ENCODE data around the gene SULT4A1.

Gene SULT4A1

GRCh38 chr22:43824724-43825420, 37.4 kb downstream of the SULT4A1 start:
- no peaks in the 10 kb centered on the region for H3K9me2 ChIP-seq (replicated peaks; ENCODE audit: insufficient read depth, low read length)
- no peak overlapping the region for H3K4me2 ChIP-seq (ENCODE audit: low read depth, low read length, poor library complexity, severe bottlenecking)
- no peak for TF ChIP-seq EZH2phosphoT487 (conservative IDR thresholded peaks at IDR 0.05; ENCODE audit: low read length)
- TF ChIP-seq CTCF (IDR thresholded peaks at IDR 0.05; ENCODE audit: insufficient read depth, low read length, poor library complexity, severe bottlenecking) = no peak
- no peaks in the 10 kb centered on the region for H3K36me3 ChIP-seq (ENCODE audit: low read length)
- no peaks in the 10 kb centered on the region for H3K9me3 ChIP-seq (ENCODE audit: insufficient read depth, low read length)
- no peak overlapping the region for H3K27ac ChIP-seq (ENCODE audit: low read depth, low read length)
- no peak overlapping the region for H3K9ac ChIP-seq (ENCODE audit: low read length)
- H3K27me3 ChIP-seq (ENCODE audit: low read length) = no peaks in the 10 kb centered on the region
- no peak overlapping the region for H3K4me3 ChIP-seq (ENCODE audit: insufficient read depth, low read length, poor library complexity, severe bottlenecking)
- no peaks in the 10 kb centered on the region for H4K20me1 ChIP-seq (ENCODE audit: low read depth, low read length)
- no peaks in the 10 kb centered on the region for H3F3A ChIP-seq (ENCODE audit: insufficient read depth)
- H3K79me2 ChIP-seq (ENCODE audit: insufficient read depth, low read length) = no peaks in the 10 kb centered on the region
- H2AFZ ChIP-seq (ENCODE audit: low read depth, low read length, severe bottlenecking) = no peak overlapping the region

DNA sequence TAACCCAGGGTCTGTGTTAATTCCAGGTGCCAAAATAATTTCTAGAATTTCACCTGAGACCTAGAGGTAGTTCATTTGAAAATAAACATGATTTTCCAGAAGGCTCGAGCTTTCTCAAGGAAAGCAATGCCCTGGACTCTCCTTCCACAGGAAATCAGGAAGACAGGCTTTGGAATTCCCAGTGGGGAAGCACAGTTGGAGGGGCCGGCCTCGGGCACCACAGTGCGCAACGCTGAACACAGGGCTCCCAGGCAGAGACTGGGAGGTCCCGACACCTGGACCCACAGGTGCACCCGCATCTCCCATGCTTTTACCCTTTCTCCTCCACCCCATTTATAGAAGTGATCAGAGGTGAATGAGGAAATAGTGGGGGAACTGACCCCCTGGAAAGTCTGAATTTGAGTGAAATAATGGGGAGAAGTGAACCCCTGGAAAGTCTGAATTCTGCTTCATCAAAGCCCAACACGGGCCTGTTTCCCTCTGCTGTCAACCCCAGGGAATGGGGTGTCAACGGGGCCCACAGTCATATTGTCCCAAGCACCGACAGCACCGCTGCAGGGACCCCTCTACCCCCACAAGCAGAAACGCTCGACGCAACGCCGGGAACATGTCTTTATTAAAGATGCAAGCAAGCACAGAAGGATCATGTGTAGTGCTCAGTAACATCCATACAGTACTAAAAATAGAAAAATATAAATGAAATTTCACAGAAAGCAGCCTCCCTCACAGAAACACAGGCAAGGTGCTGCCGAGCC, 38.2 kb downstream of the SULT4A1 start:
- Histone ChIP-seq H3K9me3 (ENCODE audit: insufficient read depth, low read length) (no peaks in the 10 kb centered on the region), H3K4me3 (ENCODE audit: insufficient read depth, low read length, poor library complexity, severe bottlenecking) (no peak overlapping the region), H3K9ac (ENCODE audit: low read length) (no peak overlapping the region), H3F3A (ENCODE audit: insufficient read depth) (no peaks in the 10 kb centered on the region), H3K36me3 (ENCODE audit: low read length) (no peaks in the 10 kb centered on the region), H3K27me3 (ENCODE audit: low read length) (no peaks in the 10 kb centered on the region), H2AFZ (ENCODE audit: low read depth, low read length, severe bottlenecking) (no peak overlapping the region), H4K20me1 (ENCODE audit: low read depth, low read length) (no peaks in the 10 kb centered on the region), H3K4me2 (ENCODE audit: low read depth, low read length, poor library complexity, severe bottlenecking) (no peak overlapping the region), H3K27ac (ENCODE audit: low read depth, low read length) (no peak overlapping the region), H3K9me2 (replicated peaks; ENCODE audit: insufficient read depth, low read length) (no peaks in the 10 kb centered on the region), H3K79me2 (ENCODE audit: insufficient read depth, low read length) (no peaks in the 10 kb centered on the region)
- no peak for TF ChIP-seq CTCF (IDR thresholded peaks at IDR 0.05; ENCODE audit: insufficient read depth, low read length, poor library complexity, severe bottlenecking)
- TF ChIP-seq EZH2phosphoT487 (conservative IDR thresholded peaks at IDR 0.05; ENCODE audit: low read length) = no peak

- no peak overlapping the region for H2AFZ ChIP-seq (ENCODE audit: low read depth, low read length, severe bottlenecking)
- no peak overlapping the region for H3K4me3 ChIP-seq (ENCODE audit: insufficient read depth, low read length, poor library complexity, severe bottlenecking)
- no peaks in the 10 kb centered on the region for H3K27me3 ChIP-seq (ENCODE audit: low read length)
- H3K9me3 ChIP-seq (ENCODE audit: insufficient read depth, low read length) = no peaks in the 10 kb centered on the region
- H3K9ac ChIP-seq (ENCODE audit: low read length) = no peak overlapping the region
- no peaks in the 10 kb centered on the region for H3K9me2 ChIP-seq (replicated peaks; ENCODE audit: insufficient read depth, low read length)
- H4K20me1 ChIP-seq (ENCODE audit: low read depth, low read length) = no peaks in the 10 kb centered on the region
- TF ChIP-seq CTCF (IDR thresholded peaks at IDR 0.05; ENCODE audit: insufficient read depth, low read length, poor library complexity, severe bottlenecking) = no peak
- TF ChIP-seq EZH2phosphoT487 (conservative IDR thresholded peaks at IDR 0.05; ENCODE audit: low read length) = no peak
- no peak overlapping the region for H3K27ac ChIP-seq (ENCODE audit: low read depth, low read length)
- H3K4me2 ChIP-seq (ENCODE audit: low read depth, low read length, poor library complexity, severe bottlenecking) = no peak overlapping the region
- H3K36me3 ChIP-seq (ENCODE audit: low read length) = no peaks in the 10 kb centered on the region
- H3F3A ChIP-seq (ENCODE audit: insufficient read depth) = no peaks in the 10 kb centered on the region
- H3K79me2 ChIP-seq (ENCODE audit: insufficient read depth, low read length) = no peaks in the 10 kb centered on the region
Observed at GRCh38 chr22:43823353-43823908, 38.9 kb downstream of the SULT4A1 start.

Data from SU-DHL-6 (cell line).